Measurements from ENCODE around the gene OLFM3. TPM values are rescaled to one million over a fixed set of nuclear protein-coding genes. Genes with fewer than 3 reads are reported as not detected.

Gene OLFM3
- total RNA-seq, 1 donor, result 0.10 TPM

GRCh38 chr1:101846820-101847219 lies 149.9 kb downstream of the OLFM3 start:
- H3K27me3 ChIP-seq (ENCODE audit: insufficient read depth, low read length), result peaks cover 6% of the 10 kb centered on the region
- no peak overlapping the region for H3K4me3 ChIP-seq (ENCODE audit: low read length)
- H3K4me1 ChIP-seq (ENCODE audit: insufficient read depth, low read length), result no peaks in the 10 kb centered on the region
- H3K9me3 ChIP-seq (ENCODE audit: low read depth, low read length), result no peaks in the 10 kb centered on the region

- Histone ChIP-seq H3K9me3 (ENCODE audit: low read depth, low read length) (no peaks in the 10 kb centered on the region), H3K4me3 (ENCODE audit: low read length) (no peak overlapping the region), H3K4me1 (ENCODE audit: insufficient read depth, low read length) (no peaks in the 10 kb centered on the region), H3K27me3 (ENCODE audit: insufficient read depth, low read length) (peaks cover 6% of the 10 kb centered on the region)
These were observed 153.6 kb downstream of the OLFM3 start for GRCh38 chr1:101843160-101843559.

- peaks cover 3% of the 10 kb centered on the region for H3K27me3 ChIP-seq (ENCODE audit: insufficient read depth, low read length)
- no peaks in the 10 kb centered on the region for H3K9me3 ChIP-seq (ENCODE audit: low read depth, low read length)
- no peak overlapping the region for H3K4me3 ChIP-seq (ENCODE audit: low read length)
- H3K4me1 ChIP-seq (ENCODE audit: insufficient read depth, low read length), result no peaks in the 10 kb centered on the region
These were observed 154.9 kb downstream of the OLFM3 start for GRCh38 chr1:101841824-101842223.

GRCh38 chr1:101835988-101836387 lies 160.7 kb downstream of the OLFM3 start:
- Histone ChIP-seq H3K9me3 (ENCODE audit: low read depth, low read length) (no peaks in the 10 kb centered on the region), H3K4me3 (ENCODE audit: low read length) (no peak overlapping the region)

GRCh38 chr1:101833312-101833711 lies 163.4 kb downstream of the OLFM3 start:
- no peaks in the 10 kb centered on the region for H3K4me1 ChIP-seq (ENCODE audit: insufficient read depth, low read length)
- H3K9me3 ChIP-seq (ENCODE audit: low read depth, low read length), result no peaks in the 10 kb centered on the region
- H3K4me3 ChIP-seq (ENCODE audit: low read length), result no peak overlapping the region
- H3K27me3 ChIP-seq (ENCODE audit: insufficient read depth, low read length), result no peaks in the 10 kb centered on the region

More at GRCh38 chr1:101835988-101836387, 160.7 kb downstream of the OLFM3 start:
- Histone ChIP-seq H3K4me1 (ENCODE audit: insufficient read depth, low read length) (no peaks in the 10 kb centered on the region), H3K27me3 (ENCODE audit: insufficient read depth, low read length) (no peaks in the 10 kb centered on the region)

GRCh38 chr1:101826416-101826815 lies 170.3 kb downstream of the OLFM3 start:
- Histone ChIP-seq H3K4me3 (ENCODE audit: low read length) (no peak overlapping the region), H3K4me1 (ENCODE audit: insufficient read depth, low read length) (no peaks in the 10 kb centered on the region), H3K27me3 (ENCODE audit: insufficient read depth, low read length) (no peaks in the 10 kb centered on the region), H3K9me3 (ENCODE audit: low read depth, low read length) (no peaks in the 10 kb centered on the region)

- H3K4me1 ChIP-seq (ENCODE audit: insufficient read depth, low read length), result no peaks in the 10 kb centered on the region
- no peak overlapping the region for H3K4me3 ChIP-seq (ENCODE audit: low read length)
- H3K27me3 ChIP-seq (ENCODE audit: insufficient read depth, low read length), result no peaks in the 10 kb centered on the region
- H3K9me3 ChIP-seq (ENCODE audit: low read depth, low read length), result no peaks in the 10 kb centered on the region
These were observed 176.7 kb downstream of the OLFM3 start for GRCh38 chr1:101820071-101820470.

- Histone ChIP-seq H3K4me3 (ENCODE audit: low read length) (no peak overlapping the region), H3K9me3 (ENCODE audit: low read depth, low read length) (no peaks in the 10 kb centered on the region), H3K4me1 (ENCODE audit: insufficient read depth, low read length) (no peaks in the 10 kb centered on the region), H3K27me3 (ENCODE audit: insufficient read depth, low read length) (no peaks in the 10 kb centered on the region)
These were observed 180.5 kb downstream of the OLFM3 start for GRCh38 chr1:101816262-101816661.

- H3K4me3 ChIP-seq (ENCODE audit: low read length), result no peak overlapping the region
- H3K9me3 ChIP-seq (ENCODE audit: low read depth, low read length), result no peaks in the 10 kb centered on the region
- no peaks in the 10 kb centered on the region for H3K27me3 ChIP-seq (ENCODE audit: insufficient read depth, low read length)
- H3K4me1 ChIP-seq (ENCODE audit: insufficient read depth, low read length), result no peaks in the 10 kb centered on the region
These were observed 198.3 kb downstream of the OLFM3 start for GRCh38 chr1:101798417-101798816.

GRCh38 chr1:101797722-101798121 lies 199.0 kb downstream of the OLFM3 start:
- Histone ChIP-seq H3K4me3 (ENCODE audit: low read length) (no peak overlapping the region), H3K27me3 (ENCODE audit: insufficient read depth, low read length) (no peaks in the 10 kb centered on the region), H3K9me3 (ENCODE audit: low read depth, low read length) (no peaks in the 10 kb centered on the region)

GRCh38 chr1:101781201-101781831 lies 215.4 kb downstream of the OLFM3 start:
- H3K4me3 ChIP-seq (ENCODE audit: low read length), result no peak overlapping the region
- no peaks in the 10 kb centered on the region for H3K27me3 ChIP-seq (ENCODE audit: insufficient read depth, low read length)
- H3K4me1 ChIP-seq (ENCODE audit: insufficient read depth, low read length), result no peaks in the 10 kb centered on the region
- no peaks in the 10 kb centered on the region for H3K9me3 ChIP-seq (ENCODE audit: low read depth, low read length)

More at GRCh38 chr1:101797722-101798121, 199.0 kb downstream of the OLFM3 start:
- no peaks in the 10 kb centered on the region for H3K4me1 ChIP-seq (ENCODE audit: insufficient read depth, low read length)

- Histone ChIP-seq H3K9me3 (ENCODE audit: low read depth, low read length) (no peaks in the 10 kb centered on the region), H3K4me3 (ENCODE audit: low read length) (no peak overlapping the region), H3K27me3 (ENCODE audit: insufficient read depth, low read length) (no peaks in the 10 kb centered on the region), H3K4me1 (ENCODE audit: insufficient read depth, low read length) (no peaks in the 10 kb centered on the region)
These were observed 227.2 kb downstream of the OLFM3 start for GRCh38 chr1:101769520-101769919.

- Histone ChIP-seq H3K27me3 (ENCODE audit: insufficient read depth, low read length) (no peaks in the 10 kb centered on the region), H3K9me3 (ENCODE audit: low read depth, low read length) (no peaks in the 10 kb centered on the region), H3K4me3 (ENCODE audit: low read length) (no peak overlapping the region), H3K4me1 (ENCODE audit: insufficient read depth, low read length) (no peaks in the 10 kb centered on the region)
These were observed 238.7 kb downstream of the OLFM3 start for GRCh38 chr1:101757985-101758384.

- no peak overlapping the region for H3K4me3 ChIP-seq (ENCODE audit: low read length)
- H3K4me1 ChIP-seq (ENCODE audit: insufficient read depth, low read length), result no peaks in the 10 kb centered on the region
These were observed 240.3 kb downstream of the OLFM3 start for GRCh38 chr1:101756411-101756810.

More at GRCh38 chr1:101756411-101756810, 240.3 kb downstream of the OLFM3 start:
- Histone ChIP-seq H3K27me3 (ENCODE audit: insufficient read depth, low read length) (no peaks in the 10 kb centered on the region), H3K9me3 (ENCODE audit: low read depth, low read length) (no peaks in the 10 kb centered on the region)
